ENCODE results near the gene NME4.

NME4 gene

GRCh38 chr16:391885-392335 lies 5.1 kb upstream of the NME4 start (continued):
- TF ChIP-seq ZNF157 (tag by site-specific recombination; IDR thresholded peaks at IDR 0.05) (no peak), ZNF843 (tag by site-specific recombination; IDR thresholded peaks at IDR 0.05) (no peak), ZNF280C (tag by site-specific recombination; IDR thresholded peaks at IDR 0.05) (no peak), ZNF621 (tag by site-specific recombination; IDR thresholded peaks at IDR 0.05) (no peak), ZNF2 (tag by site-specific recombination; IDR thresholded peaks at IDR 0.05) (0 out of 2 replicates have a peak, but pooled peaks have one; percentile 22), ZNF426 (tag by site-specific recombination; IDR thresholded peaks at IDR 0.05) (no peak), RBAK (tag by site-specific recombination; IDR thresholded peaks at IDR 0.05) (peak; percentile 100), ZNF518A (tag by site-specific recombination; conservative IDR thresholded peaks at IDR 0.05; ENCODE audit: low read depth) (no peak), ZBTB11 (tag by site-specific recombination; conservative IDR thresholded peaks at IDR 0.05; ENCODE audit: low read depth) (no peak), ZNF792 (tag by site-specific recombination; IDR thresholded peaks at IDR 0.05) (no peak), ZNF148 (tag by site-specific recombination; IDR thresholded peaks at IDR 0.05; ENCODE audit: borderline replicate concordance) (no peak), ZNF660 (tag by site-specific recombination; IDR thresholded peaks at IDR 0.05) (peak; percentile 94), ZNF530 (tag by site-specific recombination; IDR thresholded peaks at IDR 0.05; ENCODE audit: low read depth) (no peak), ZNF514 (tag by site-specific recombination; IDR thresholded peaks at IDR 0.05) (no peak), ZSCAN30 (tag by site-specific recombination; IDR thresholded peaks at IDR 0.05) (no peak; the same call in 1 of the 2 replicates), ZNF776 (tag by site-specific recombination; IDR thresholded peaks at IDR 0.05; ENCODE audit: borderline replicate concordance) (no peak), TSHZ1 (tag by site-specific recombination; IDR thresholded peaks at IDR 0.05; ENCODE audit: borderline replicate concordance) (no peak), ZNF544 (tag by site-specific recombination; IDR thresholded peaks at IDR 0.05) (no peak), MEIS1 (CRISPR knock-in tag; IDR thresholded peaks at IDR 0.05; ENCODE audit: borderline replicate concordance) (no peak), SCRT1 (tag by site-specific recombination; IDR thresholded peaks at IDR 0.05; ENCODE audit: borderline replicate concordance) (no peak), BCL11B (tag by site-specific recombination; IDR thresholded peaks at IDR 0.05; ENCODE audit: low read depth) (no peak), ZNF132 (tag by site-specific recombination; IDR thresholded peaks at IDR 0.05; ENCODE audit: borderline replicate concordance) (no peak)
